SK-N-SH treated with all-trans-retinoic acid at 6 μM for 48 hours (cell line): ENCODE results near the gene SELPLG.

ENCODE experiments used
- ATAC-seq: fragments of 200-7000 bp; cut with Tn5 transposase; 3 replicates; pipeline ENCODE4 v1.9.1; 2020; ENCODE audit warnings: mild to moderate bottlenecking, moderate library complexity
- ARNTL ChIP-seq: fragments of 450-650 bp; formaldehyde crosslinking; IDR thresholded peaks from 2 replicates; pipeline ENCODE4 v1.5.0; 2020; ENCODE audit warnings: low read depth, mild to moderate bottlenecking, moderate library complexity, borderline replicate concordance
- BACH2 ChIP-seq: fragments of 250-450 bp; sonication (Bioruptor Pico); IDR thresholded peaks from 2 replicates; pipeline ENCODE4 v1.9.0; 2021; ENCODE audit warnings: mild to moderate bottlenecking, borderline replicate concordance
- CREB5 ChIP-seq: fragments of 250-450 bp; sonication (Bioruptor Pico); IDR thresholded peaks from 2 replicates; pipeline ENCODE4 v1.5.1; 2020; ENCODE audit warnings: low read depth, mild to moderate bottlenecking, moderate library complexity
- CSDC2 ChIP-seq: fragments of 250-450 bp; sonication (Bioruptor Pico); IDR thresholded peaks from 2 replicates; pipeline ENCODE4 v1.5.0; 2020; ENCODE audit warnings: mild to moderate bottlenecking, moderate library complexity
- CSRNP3 ChIP-seq: fragments of 250-450 bp; sonication (Bioruptor Pico); IDR thresholded peaks from 2 replicates; pipeline ENCODE4 v1.5.1; 2021; ENCODE audit warnings: mild to moderate bottlenecking, moderate library complexity
- GLIS3 ChIP-seq: fragments of 250-450 bp; sonication (Bioruptor Pico); IDR thresholded peaks from 2 replicates; pipeline ENCODE4 v1.5.0; 2020; ENCODE audit warnings: mild to moderate bottlenecking, moderate library complexity
- ISL1 ChIP-seq: fragments of 250-450 bp; sonication (Bioruptor Pico); IDR thresholded peaks from 2 replicates; pipeline ENCODE4 v2.1.2; 2022; ENCODE audit warnings: mild to moderate bottlenecking, moderate library complexity
- OSR1 ChIP-seq: fragments of 250-450 bp; sonication (Bioruptor Pico); IDR thresholded peaks from 2 replicates; pipeline ENCODE4 v1.8.0; 2022; ENCODE audit warnings: moderate library complexity, mild to moderate bottlenecking, inconsistent platforms
- PPARA ChIP-seq: fragments of 250-450 bp; sonication (Bioruptor Pico); IDR thresholded peaks from 2 replicates; pipeline ENCODE4 v1.5.0; 2020; ENCODE audit warnings: mild to moderate bottlenecking, borderline replicate concordance
- RARB ChIP-seq: fragments of 250-450 bp; sonication (Bioruptor Pico); IDR thresholded peaks from 2 replicates; pipeline ENCODE4 v1.8.0; 2021; ENCODE audit warnings: mild to moderate bottlenecking, moderate library complexity
- SNAI2 ChIP-seq: fragments of 250-450 bp; sonication (Bioruptor Pico); IDR thresholded peaks from 2 replicates; pipeline ENCODE4 v1.5.0; 2020; ENCODE audit warnings: mild to moderate bottlenecking, moderate library complexity
- TCF4 ChIP-seq: fragments of 250-450 bp; sonication (Bioruptor Pico); IDR thresholded peaks from 2 replicates; pipeline ENCODE4 v1.8.0; 2021; ENCODE audit warnings: mild to moderate bottlenecking, moderate library complexity, borderline replicate concordance
- TOX ChIP-seq: fragments of 250-450 bp; sonication (Bioruptor Pico); IDR thresholded peaks from 2 replicates; pipeline ENCODE4 v1.8.0; 2021; ENCODE audit warnings: mild to moderate bottlenecking, moderate library complexity, borderline replicate concordance
- TSHZ2 ChIP-seq: fragments of 250-450 bp; sonication (Bioruptor Pico); IDR thresholded peaks from 2 replicates; pipeline ENCODE4 v1.5.0; 2020; ENCODE audit warnings: mild to moderate bottlenecking, moderate library complexity
- ZC3H10 ChIP-seq: fragments of 250-450 bp; sonication (Bioruptor Pico); IDR thresholded peaks from 2 replicates; pipeline ENCODE4 v1.5.1; 2021; ENCODE audit warnings: mild to moderate bottlenecking, moderate library complexity
- ZFP3 ChIP-seq: fragments of 250-450 bp; sonication (Bioruptor Pico); IDR thresholded peaks from 2 replicates; pipeline ENCODE4 v1.5.0; 2020; ENCODE audit warnings: mild to moderate bottlenecking, moderate library complexity
- ZFP30 ChIP-seq: fragments of 450-650 bp; formaldehyde crosslinking; IDR thresholded peaks from 2 replicates; pipeline ENCODE4 v1.5.0; 2022; ENCODE audit warnings: mild to moderate bottlenecking, moderate library complexity
- ZNF565 ChIP-seq: fragments of 450-650 bp; formaldehyde crosslinking; conservative IDR thresholded peaks from 2 replicates; pipeline ENCODE4 v1.5.0; 2020; ENCODE audit warnings: low read depth, mild to moderate bottlenecking, moderate library complexity
- ZNF70 ChIP-seq: fragments of 450-650 bp; formaldehyde crosslinking; IDR thresholded peaks from 2 replicates; pipeline ENCODE4 v1.5.0; 2020; ENCODE audit warnings: mild to moderate bottlenecking, moderate library complexity
- ZNF8 ChIP-seq: fragments of 450-650 bp; formaldehyde crosslinking; IDR thresholded peaks from 2 replicates; pipeline ENCODE4 v1.5.0; 2020; ENCODE audit warnings: mild to moderate bottlenecking, moderate library complexity
- TF ChIP-seq, protein P1 (sequence below): fragments of 250-450 bp; sonication (Bioruptor Pico); IDR thresholded peaks from 2 replicates; pipeline ENCODE4 v1.8.0; 2020; ENCODE audit warnings: mild to moderate bottlenecking, moderate library complexity, borderline replicate concordance
- TF ChIP-seq, protein P2 (sequence below): fragments of 250-450 bp; sonication (Bioruptor Pico); IDR thresholded peaks from 2 replicates; pipeline ENCODE4 v1.8.0; 2021; ENCODE audit warnings: low read depth, mild to moderate bottlenecking, moderate library complexity, borderline replicate concordance

SELPLG gene

DNA sequence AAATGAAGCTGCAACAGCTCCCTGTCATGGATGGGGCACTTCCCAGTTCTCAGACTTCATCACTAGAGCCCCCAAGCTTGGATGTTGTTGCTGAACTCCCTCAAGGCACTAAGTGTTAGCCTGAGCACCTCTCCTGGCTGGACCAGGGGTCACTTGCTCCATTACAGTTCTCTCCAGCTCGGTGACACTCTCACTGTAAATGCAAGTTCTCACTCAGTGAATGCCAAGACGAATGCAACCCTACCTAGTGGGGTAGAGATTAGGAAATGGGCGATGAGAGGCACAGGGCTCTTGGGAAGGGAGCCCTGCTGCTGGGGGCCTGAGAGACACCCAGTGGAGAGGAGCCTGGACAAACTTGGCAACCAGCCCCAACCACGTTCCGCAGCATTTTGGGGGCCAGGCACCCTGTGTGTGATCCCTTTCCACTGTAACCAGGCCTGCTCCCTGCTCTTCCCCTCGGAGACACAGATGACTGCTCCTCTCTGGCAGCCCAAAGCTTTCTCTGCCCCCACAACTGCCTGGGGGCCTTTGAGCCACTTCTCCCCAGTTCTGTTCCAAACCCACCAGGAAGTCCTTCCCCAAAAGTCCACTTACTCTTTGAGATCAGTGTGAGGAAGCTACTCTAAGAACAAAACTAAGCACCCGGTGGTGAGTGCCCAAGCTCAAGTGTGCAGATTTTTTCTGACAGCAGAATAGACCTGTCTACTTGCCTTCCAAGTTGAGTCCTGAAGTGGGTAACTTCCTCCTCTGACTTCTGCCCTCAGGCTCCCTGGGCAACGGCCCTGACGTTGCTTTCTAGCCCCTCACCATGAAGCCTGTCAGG lies 8.0 kb upstream of the SELPLG start:
- peak; percentile 1 for ATAC-seq
- TF ChIP-seq BACH2 (CRISPR knock-in tag) (no peak), ZNF565 (CRISPR knock-in tag) (no peak), TCF4 (CRISPR knock-in tag) (no peak)
- TF ChIP-seq, all 23 proteins: peak for 0

DNA sequence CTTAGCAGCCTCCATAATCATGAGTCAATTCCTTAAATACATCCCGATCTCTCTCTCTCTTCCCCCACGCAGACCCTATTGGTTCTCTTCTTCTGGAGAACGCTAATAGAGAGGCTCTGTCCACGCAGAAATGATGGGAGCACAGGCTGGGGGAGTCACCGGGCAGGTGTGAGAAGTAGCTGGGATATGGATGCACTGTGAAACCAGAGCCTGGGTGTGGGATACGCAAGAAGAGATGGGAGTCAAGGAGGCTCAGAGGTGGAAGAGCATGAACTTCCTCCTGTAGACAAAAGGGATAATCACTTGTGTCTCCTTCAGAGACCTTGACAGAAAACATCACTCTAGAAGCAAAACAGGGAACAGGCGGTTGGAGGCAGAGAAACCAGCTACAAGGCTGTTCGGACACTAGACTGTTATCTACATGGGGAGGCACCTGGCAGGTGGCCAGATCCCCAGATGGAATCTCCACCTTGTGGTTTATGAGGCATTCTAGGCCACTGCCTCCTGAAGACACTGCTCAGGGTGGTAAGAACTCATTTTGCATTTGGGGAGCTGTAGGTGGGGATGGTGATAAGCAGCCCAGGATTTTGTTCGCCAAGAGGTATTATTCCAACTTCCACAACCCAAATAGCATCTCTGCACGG lies 7.2 kb upstream of the SELPLG start:
- TF ChIP-seq ZFP30 = no peak
- TF ChIP-seq ZC3H10 (CRISPR knock-in tag) = no peak
- TF ChIP-seq RARB = no peak
- no peak for TF ChIP-seq OSR1 (CRISPR knock-in tag)
- no peak for TF ChIP-seq ZNF70
- TF ChIP-seq ZFP3 (CRISPR knock-in tag) = no peak
- no peak for TF ChIP-seq CSRNP3 (CRISPR knock-in tag)
- no peak for TF ChIP-seq PPARA (CRISPR knock-in tag)
- TF ChIP-seq TOX (CRISPR knock-in tag) = no peak
- no peak for TF ChIP-seq SNAI2 (CRISPR knock-in tag)
- no peak for TF ChIP-seq ISL1
- no peak for TF ChIP-seq CREB5 (CRISPR knock-in tag)
- TF ChIP-seq, protein P1, sequence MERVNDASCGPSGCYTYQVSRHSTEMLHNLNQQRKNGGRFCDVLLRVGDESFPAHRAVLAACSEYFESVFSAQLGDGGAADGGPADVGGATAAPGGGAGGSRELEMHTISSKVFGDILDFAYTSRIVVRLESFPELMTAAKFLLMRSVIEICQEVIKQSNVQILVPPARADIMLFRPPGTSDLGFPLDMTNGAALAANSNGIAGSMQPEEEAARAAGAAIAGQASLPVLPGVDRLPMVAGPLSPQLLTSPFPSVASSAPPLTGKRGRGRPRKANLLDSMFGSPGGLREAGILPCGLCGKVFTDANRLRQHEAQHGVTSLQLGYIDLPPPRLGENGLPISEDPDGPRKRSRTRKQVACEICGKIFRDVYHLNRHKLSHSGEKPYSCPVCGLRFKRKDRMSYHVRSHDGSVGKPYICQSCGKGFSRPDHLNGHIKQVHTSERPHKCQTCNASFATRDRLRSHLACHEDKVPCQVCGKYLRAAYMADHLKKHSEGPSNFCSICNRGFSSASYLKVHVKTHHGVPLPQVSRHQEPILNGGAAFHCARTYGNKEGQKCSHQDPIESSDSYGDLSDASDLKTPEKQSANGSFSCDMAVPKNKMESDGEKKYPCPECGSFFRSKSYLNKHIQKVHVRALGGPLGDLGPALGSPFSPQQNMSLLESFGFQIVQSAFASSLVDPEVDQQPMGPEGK (CRISPR knock-in tag) = no peak
- no peak for TF ChIP-seq ZNF8 (CRISPR knock-in tag)
- TF ChIP-seq ARNTL (CRISPR knock-in tag) = no peak
- TF ChIP-seq, all 23 proteins: peak for 0
- peak; percentile 16 for ATAC-seq

DNA sequence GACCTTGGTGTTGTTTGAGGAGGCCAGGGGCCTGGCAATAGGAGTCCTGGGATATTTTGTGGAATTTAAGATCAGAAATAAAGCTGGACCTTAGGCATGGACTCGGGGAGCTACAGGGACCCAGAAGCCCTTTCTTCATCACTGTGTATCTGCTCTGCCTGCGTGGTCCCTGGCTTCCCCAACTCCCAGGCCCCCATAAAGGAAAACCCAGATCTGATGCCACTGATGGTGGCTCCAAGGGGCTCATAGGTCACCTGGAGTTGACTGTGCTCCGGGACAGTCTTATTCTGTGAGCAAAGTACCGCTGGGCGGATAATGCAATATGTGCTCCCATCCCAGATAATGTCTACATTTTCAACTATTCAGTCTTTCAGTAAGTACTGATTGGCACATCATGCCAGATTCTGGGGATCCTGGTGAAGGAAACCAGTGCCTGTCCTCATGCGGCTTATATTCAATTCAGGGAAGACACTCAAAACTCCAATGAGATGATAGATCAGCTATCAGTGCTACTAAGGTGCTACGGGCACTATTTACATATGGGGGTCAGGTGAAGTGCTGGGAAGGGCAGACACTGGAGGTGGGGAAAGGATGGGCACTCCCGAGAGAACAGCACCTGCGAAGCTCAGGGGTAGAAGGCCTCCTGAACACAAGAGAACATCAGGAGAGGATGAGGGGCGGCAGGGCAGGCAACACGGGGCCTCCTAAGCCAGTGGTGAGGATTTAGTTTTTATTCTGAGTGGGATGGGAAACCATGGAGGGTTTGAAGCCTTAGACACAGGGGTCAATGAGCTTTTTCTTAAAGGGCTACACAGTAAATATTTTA lies 5.5 kb upstream of the SELPLG start:
- 0 out of 3 replicates have a peak, but pooled peaks have one; percentile 1 for ATAC-seq
- TF ChIP-seq TOX (CRISPR knock-in tag) (no peak), ZNF8 (CRISPR knock-in tag) (no peak), OSR1 (CRISPR knock-in tag) (no peak), BACH2 (CRISPR knock-in tag) (no peak), CREB5 (CRISPR knock-in tag) (no peak), PPARA (CRISPR knock-in tag) (no peak), ZNF70 (no peak), SNAI2 (CRISPR knock-in tag) (no peak), GLIS3 (CRISPR knock-in tag) (no peak), ZNF565 (CRISPR knock-in tag) (no peak), TSHZ2 (no peak), RARB (no peak), CSDC2 (CRISPR knock-in tag) (no peak), ISL1 (no peak)
- TF ChIP-seq, protein P1 (CRISPR knock-in tag) = no peak
- TF ChIP-seq, protein P2, sequence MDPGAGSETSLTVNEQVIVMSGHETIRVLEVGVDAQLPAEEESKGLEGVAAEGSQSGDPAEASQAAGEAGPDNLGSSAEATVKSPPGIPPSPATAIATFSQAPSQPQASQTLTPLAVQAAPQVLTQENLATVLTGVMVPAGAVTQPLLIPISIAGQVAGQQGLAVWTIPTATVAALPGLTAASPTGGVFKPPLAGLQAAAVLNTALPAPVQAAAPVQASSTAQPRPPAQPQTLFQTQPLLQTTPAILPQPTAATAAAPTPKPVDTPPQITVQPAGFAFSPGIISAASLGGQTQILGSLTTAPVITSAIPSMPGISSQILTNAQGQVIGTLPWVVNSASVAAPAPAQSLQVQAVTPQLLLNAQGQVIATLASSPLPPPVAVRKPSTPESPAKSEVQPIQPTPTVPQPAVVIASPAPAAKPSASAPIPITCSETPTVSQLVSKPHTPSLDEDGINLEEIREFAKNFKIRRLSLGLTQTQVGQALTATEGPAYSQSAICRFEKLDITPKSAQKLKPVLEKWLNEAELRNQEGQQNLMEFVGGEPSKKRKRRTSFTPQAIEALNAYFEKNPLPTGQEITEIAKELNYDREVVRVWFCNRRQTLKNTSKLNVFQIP (CRISPR knock-in tag) = no peak
